SK-N-MC (cell line): ENCODE results near the gene LCOR.

Source experiments
- EZH2 ChIP-seq: fragments of 200-600 bp; sonication (generic); IDR thresholded peaks from one replicate; pipeline ENCODE4 v1.6.1; 2017; ENCODE audit warnings: antibody characterized with exemption
- FOXP2 ChIP-seq: optimal IDR thresholded peaks from 2 replicates; pipeline ENCODE3; 2011; ENCODE audit warnings: mild to moderate bottlenecking, moderate library complexity; ENCODE audit not compliant: insufficient read depth; ENCODE audit errors: extremely low read length, control extremely low read depth
- POLR2AphosphoS5 ChIP-seq: IDR thresholded peaks from 2 replicates; pipeline ENCODE4 v1.6.1; 2012; ENCODE audit warnings: mild to moderate bottlenecking, low read depth, low read length, borderline replicate concordance

DNA sequence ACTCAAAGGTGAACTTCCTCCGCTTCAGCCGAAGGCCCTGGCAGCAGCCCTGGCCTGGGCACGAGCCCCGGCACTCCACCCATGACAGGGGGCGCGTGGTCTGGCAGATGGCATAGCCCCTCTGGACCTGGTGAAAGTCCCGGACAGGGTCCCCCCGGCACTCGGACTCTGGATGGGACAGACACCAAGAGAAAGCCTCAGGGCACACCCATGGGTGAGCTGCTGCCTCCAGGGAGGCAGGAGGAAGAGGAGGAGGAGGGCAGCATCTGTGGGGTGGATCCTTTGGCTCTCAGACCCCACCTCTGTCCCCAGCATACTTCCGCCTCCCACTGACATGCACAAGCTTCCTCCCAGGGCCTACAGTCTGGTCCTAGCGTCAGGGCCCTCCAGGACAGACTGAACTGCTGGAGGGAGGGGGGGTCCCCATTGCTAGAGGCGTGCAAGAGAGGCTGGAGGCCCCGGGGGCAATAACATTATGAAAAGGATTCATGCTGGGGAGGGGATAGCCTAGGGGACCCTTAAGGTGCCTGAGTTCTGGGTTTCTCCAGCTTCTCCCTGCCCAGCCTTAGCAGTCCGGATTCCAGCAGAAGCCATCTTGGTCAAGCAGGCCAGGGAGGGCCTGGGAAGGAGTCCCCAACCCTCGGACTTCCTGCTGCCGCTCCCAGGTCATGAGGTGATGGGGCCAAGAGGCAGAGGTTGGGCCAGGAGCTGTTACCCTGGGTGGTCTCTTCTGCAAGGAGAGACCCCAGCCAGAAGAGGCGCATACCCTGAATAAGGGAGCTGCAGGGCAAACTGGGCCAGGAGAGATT lies 169.3 kb downstream of the LCOR start:
- TF ChIP-seq POLR2AphosphoS5 = no peak
- TF ChIP-seq EZH2 = no peak
- TF ChIP-seq FOXP2 = no peak
